Measurements from ENCODE around the gene HTR2B.
"Not testable (repeated sequence)": the region's sequence is repeated elsewhere in the genome, so short reads cannot be mapped to it uniquely, and the experiment has no call there.

HTR2B gene

GRCh38 chr2:231124838-231125568, at the start of gene HTR2B:
HTR2B (minus strand) TSS chr2:231125042; CDS start chr2:231123764, 1,278 bp downstream.
- DNase-seq (ENCODE audit: low spot score) = no peak

- no peak for DNase-seq (ENCODE audit: low spot score)
Measured at GRCh38 chr2:231174211-231174651, 49.4 kb upstream of the HTR2B start.

- DNase-seq (ENCODE audit: low spot score) = no peak
Measured at GRCh38 chr2:231172025-231172424, 47.2 kb upstream of the HTR2B start.

GRCh38 chr2:231170055-231170454, 45.2 kb upstream of the HTR2B start:
- DNase-seq (ENCODE audit: low spot score) = no peak

GRCh38 chr2:231169488-231169887, 44.6 kb upstream of the HTR2B start:
- no peak for DNase-seq (ENCODE audit: low spot score)

- DNase-seq (ENCODE audit: low spot score) = no peak
Measured at GRCh38 chr2:231168460-231169139, 43.8 kb upstream of the HTR2B start.

- DNase-seq (ENCODE audit: low spot score) = no peak
Measured at GRCh38 chr2:231167745-231168459, 43.1 kb upstream of the HTR2B start.

- DNase-seq (ENCODE audit: low spot score) = no peak
Measured at GRCh38 chr2:231163414-231164095, 38.7 kb upstream of the HTR2B start.

- DNase-seq (ENCODE audit: low spot score) = no peak
Measured at GRCh38 chr2:231163011-231163410, 38.2 kb upstream of the HTR2B start.

GRCh38 chr2:231161877-231162329, 37.1 kb upstream of the HTR2B start:
- DNase-seq (ENCODE audit: low spot score) = no peak

- no peak for DNase-seq (ENCODE audit: low spot score)
Measured at GRCh38 chr2:231161252-231161839, 36.5 kb upstream of the HTR2B start.

- no peak for DNase-seq (ENCODE audit: low spot score)
Measured at GRCh38 chr2:231160701-231161100, 35.9 kb upstream of the HTR2B start.

GRCh38 chr2:231159306-231159705, 34.5 kb upstream of the HTR2B start:
- no peak for DNase-seq (ENCODE audit: low spot score)

GRCh38 chr2:231152800-231153557, 28.1 kb upstream of the HTR2B start:
- no peak for DNase-seq (ENCODE audit: low spot score)

- no peak for DNase-seq (ENCODE audit: low spot score)
Measured at GRCh38 chr2:231146665-231147064, 21.8 kb upstream of the HTR2B start.

GRCh38 chr2:231144896-231145295, 20.1 kb upstream of the HTR2B start:
- DNase-seq (ENCODE audit: low spot score) = no peak

GRCh38 chr2:231140808-231141207, 16.0 kb upstream of the HTR2B start:
- DNase-seq (ENCODE audit: low spot score) = not testable (repeated sequence)

GRCh38 chr2:231139796-231140195, 15.0 kb upstream of the HTR2B start:
- DNase-seq (ENCODE audit: low spot score) = no peak

GRCh38 chr2:231138699-231139098, 13.9 kb upstream of the HTR2B start:
- DNase-seq (ENCODE audit: low spot score) = no peak

GRCh38 chr2:231134910-231135655, 10.2 kb upstream of the HTR2B start:
- DNase-seq (ENCODE audit: low spot score) = no peak
